K562 (cell line): ENCODE results near the gene CRKL. TPM values are rescaled to one million over a fixed set of nuclear protein-coding genes. Genes with fewer than 3 reads are reported as not detected.

Experiments
- CHD1 ChIP-seq: fragments of 200-600 bp; sonication (generic); IDR thresholded peaks from one replicate; pipeline ENCODE4 v1.6.1; 2012; ENCODE audit warnings: mild to moderate bottlenecking, moderate library complexity, low read length, inconsistent platforms
- EZH2 ChIP-seq: IDR thresholded peaks from 2 replicates; pipeline ENCODE4 v1.6.1; 2012; ENCODE audit warnings: low read depth, mild to moderate bottlenecking, inconsistent platforms, low read length, borderline replicate concordance
- GTF2A2 ChIP-seq: IDR thresholded peaks from 2 replicates; pipeline ENCODE4 v1.6.1; 2016; ENCODE audit warnings: mild to moderate bottlenecking, missing genetic modification characterization, missing compliant biosample characterization
- HDAC1 ChIP-seq, 2 experiments: fragments of 450-650 bp; IDR thresholded peaks; 2 replicates each; pipeline ENCODE4 v1.6.1; 2016 to 2017; ENCODE audit warnings: inconsistent platforms in 1 of 2, mild to moderate bottlenecking in 1 of 2, moderate library complexity in 1 of 2
- HDAC6 ChIP-seq: IDR thresholded peaks from 2 replicates; pipeline ENCODE4 v1.6.1; 2012; ENCODE audit warnings: low read depth, mild to moderate bottlenecking, control low read depth, inconsistent platforms, low read length, moderate library complexity
- HMGXB4 ChIP-seq: sonication (generic); formaldehyde crosslinking; IDR thresholded peaks from 2 replicates; pipeline ENCODE4 v1.8.1; 2023; ENCODE audit warnings: mild to moderate bottlenecking, missing genetic modification reagents
- KDM1A ChIP-seq, 2 experiments: fragments of 450-650 bp; IDR thresholded peaks; 2 replicates each; pipeline ENCODE4 v1.6.1; 2016; ENCODE audit warnings: mild to moderate bottlenecking in 2 of 2
- MTA2 ChIP-seq: fragments of 450-650 bp; IDR thresholded peaks from 2 replicates; pipeline ENCODE4 v1.6.1; 2016; ENCODE audit warnings: low read depth
- MTF1 ChIP-seq: fragments of 250-450 bp; sonication (Bioruptor Pico); IDR thresholded peaks from 2 replicates; pipeline ENCODE4 v1.9.0; 2021; ENCODE audit warnings: moderate library complexity, mild to moderate bottlenecking, inconsistent platforms, borderline replicate concordance
- NFYB ChIP-seq: IDR thresholded peaks from 2 replicates; pipeline ENCODE4 v1.6.1; 2011; ENCODE audit warnings: mild to moderate bottlenecking, moderate library complexity; ENCODE audit not compliant: insufficient read length; ENCODE audit errors: extremely low read depth
- PPARD ChIP-seq: fragments of 250-450 bp; sonication (Bioruptor Pico); IDR thresholded peaks from 2 replicates; pipeline ENCODE4 v1.8.0; 2022; ENCODE audit warnings: inconsistent platforms, mild to moderate bottlenecking, moderate library complexity
- RFX1 ChIP-seq: fragments of 450-650 bp; IDR thresholded peaks from 2 replicates; pipeline ENCODE4 v1.6.1; 2016; ENCODE audit warnings: mild to moderate bottlenecking, moderate library complexity
- SMAD3 ChIP-seq: fragments of 450-650 bp; formaldehyde crosslinking; conservative IDR thresholded peaks from 2 replicates; pipeline ENCODE4 v1.4.0; 2020; ENCODE audit warnings: mild to moderate bottlenecking
- SMAD4 ChIP-seq: fragments of 250-450 bp; sonication (Bioruptor Pico); conservative IDR thresholded peaks from 2 replicates; pipeline ENCODE4 v1.8.0; 2021; ENCODE audit warnings: inconsistent platforms, mild to moderate bottlenecking, moderate library complexity
- SMARCA5 ChIP-seq: fragments of 450-650 bp; IDR thresholded peaks from 2 replicates; pipeline ENCODE4 v1.6.1; 2016
- SMC3 ChIP-seq: conservative IDR thresholded peaks from 2 replicates; pipeline ENCODE4 v1.6.1; 2011; ENCODE audit warnings: low read depth, low read length, improper control_type of control experiment; ENCODE audit not compliant: insufficient read depth
- ZMIZ1 ChIP-seq, 2 experiments: fragments of 150-350 bp in 1 of 2; IDR thresholded peaks; 2 replicates each; pipeline ENCODE4 v1.6.1; 2012 to 2016; ENCODE audit warnings: low read depth in 2 of 2, low read length in 2 of 2, mild to moderate bottlenecking in 1 of 2, moderate library complexity in 1 of 2
- ZNF445 ChIP-seq: fragments of 250-450 bp; sonication (Bioruptor Pico); IDR thresholded peaks from 2 replicates; pipeline ENCODE4 v1.4.0; 2020; ENCODE audit warnings: low read depth, mild to moderate bottlenecking, moderate library complexity
- ZNF740 ChIP-seq, 3 experiments: fragments of 200-800 bp in 1 of 3; sonication (Bioruptor generic) in 1 of 3; sonication (generic) in 1 of 3; formaldehyde crosslinking in 1 of 3; IDR thresholded peaks; 2 replicates each; pipeline versions ENCODE4 v1.6.1 to v1.8.0; 2016 to 2022; ENCODE audit warnings: mild to moderate bottlenecking in 2 of 3, missing compliant biosample characterization in 2 of 3, missing genetic modification characterization in 2 of 3, missing genetic modification reagents in 1 of 3
- polyA plus RNA-seq, 8 experiments: library from polyadenylated mRNA; depleted of rRNA in 4 of 8; stranded (reverse) in 5 of 8; unstranded in 3 of 8; fragments of >200 nt; fragmentation: Nextera tagmentation in 2 of 8; fragmentation: Illumina TruSeq in 1 of 8; extraction: Ambion mirVana in 2 of 8; extraction: Trizol in 1 of 8; gene quantifications; 2 replicates each; pipeline versions ENCODE4 v1.2.1 to v1.2.3, GENCODE V29; 2011 to 2014; ENCODE audit warnings: inconsistent platforms in 1 of 8, missing spikeins in 1 of 8
- total RNA-seq, 7 experiments: library from RNA; depleted of rRNA in 6 of 7; stranded (reverse); fragments of >200 nt in 6 of 7; fragmentation: Illumina TruSeq in 2 of 7; extraction: Trizol in 2 of 7; gene quantifications; 2 replicates each; pipeline versions ENCODE4 v1.2.1 to v1.2.3, GENCODE V29; 2011 to 2021; ENCODE audit warnings: low replicate concordance in 1 of 7
- TF ChIP-seq, protein P1 (sequence below): fragments of 250-450 bp; sonication (Bioruptor Pico); IDR thresholded peaks from 2 replicates; pipeline ENCODE4 v1.8.0; 2022; ENCODE audit warnings: moderate library complexity, mild to moderate bottlenecking, inconsistent platforms

The CRKL gene
- total and polyA plus RNA-seq, 9 of the 15 experiments (the other 6 are each of a cell fraction or from before 2014, with no cell fraction given): 100 to 263 (median 124) TPM

GRCh38 chr22:20937031-20937793, 20.0 kb downstream of the CRKL start (continued):
- TF ChIP-seq MTF1 (CRISPR knock-in tag): no peak
- TF ChIP-seq HDAC1 (IDR thresholded peaks at IDR 0.05): no peak
- TF ChIP-seq, protein P1, sequence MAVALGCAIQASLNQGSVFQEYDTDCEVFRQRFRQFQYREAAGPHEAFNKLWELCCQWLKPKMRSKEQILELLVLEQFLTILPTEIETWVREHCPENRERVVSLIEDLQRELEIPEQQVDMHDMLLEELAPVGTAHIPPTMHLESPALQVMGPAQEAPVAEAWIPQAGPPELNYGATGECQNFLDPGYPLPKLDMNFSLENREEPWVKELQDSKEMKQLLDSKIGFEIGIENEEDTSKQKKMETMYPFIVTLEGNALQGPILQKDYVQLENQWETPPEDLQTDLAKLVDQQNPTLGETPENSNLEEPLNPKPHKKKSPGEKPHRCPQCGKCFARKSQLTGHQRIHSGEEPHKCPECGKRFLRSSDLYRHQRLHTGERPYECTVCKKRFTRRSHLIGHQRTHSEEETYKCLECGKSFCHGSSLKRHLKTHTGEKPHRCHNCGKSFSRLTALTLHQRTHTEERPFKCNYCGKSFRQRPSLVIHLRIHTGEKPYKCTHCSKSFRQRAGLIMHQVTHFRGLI: no peak
- peak; percentile 82; the same call in 1 of the 2 replicates for TF ChIP-seq HDAC6
- no peak for TF ChIP-seq MTA2
- TF ChIP-seq SMC3: 0 out of 2 replicates have a peak, but pooled peaks have one; percentile 6
- no peak for TF ChIP-seq NFYB
- TF ChIP-seq SMARCA5: no peak
- TF ChIP-seq SMAD3: no peak
- TF ChIP-seq PPARD: no peak
- TF ChIP-seq ZNF445 (CRISPR knock-in tag): no peak
- no peak for TF ChIP-seq GTF2A2 (tag)
- no peak for TF ChIP-seq RFX1
- no peak for TF ChIP-seq SMAD4
- TF ChIP-seq KDM1A (IDR thresholded peaks at IDR 0.05): no peak
- no peak for TF ChIP-seq EZH2
- 0 out of 2 replicates have a peak, but pooled peaks have one; percentile 26 for TF ChIP-seq HMGXB4 (CRISPR knock-in tag)
- no peak for TF ChIP-seq ZNF740 (CRISPR knock-in tag; IDR thresholded peaks at IDR 0.05)
- 0 out of 4 replicates have a peak, but pooled peaks of 1 of the 2 experiments have one; percentile 25 for TF ChIP-seq ZNF740 (tag; IDR thresholded peaks at IDR 0.05)
- TF ChIP-seq ZMIZ1 (IDR thresholded peaks at IDR 0.05; ENCODE audit: low read depth in 2 of 2, low read length in 2 of 2): no peak
- peak; percentile 14 for TF ChIP-seq CHD1
